ENCODE data around the gene MED15. TPM values are rescaled to one million over a fixed set of nuclear protein-coding genes. Genes with fewer than 3 reads are reported as not detected.
"Not testable (repeated sequence)": the region's sequence is repeated elsewhere in the genome, so short reads cannot be mapped to it uniquely, and the experiment has no call there.

Gene MED15
- total RNA-seq, 1 donor from 2014 or later, result 149 TPM

DNA sequence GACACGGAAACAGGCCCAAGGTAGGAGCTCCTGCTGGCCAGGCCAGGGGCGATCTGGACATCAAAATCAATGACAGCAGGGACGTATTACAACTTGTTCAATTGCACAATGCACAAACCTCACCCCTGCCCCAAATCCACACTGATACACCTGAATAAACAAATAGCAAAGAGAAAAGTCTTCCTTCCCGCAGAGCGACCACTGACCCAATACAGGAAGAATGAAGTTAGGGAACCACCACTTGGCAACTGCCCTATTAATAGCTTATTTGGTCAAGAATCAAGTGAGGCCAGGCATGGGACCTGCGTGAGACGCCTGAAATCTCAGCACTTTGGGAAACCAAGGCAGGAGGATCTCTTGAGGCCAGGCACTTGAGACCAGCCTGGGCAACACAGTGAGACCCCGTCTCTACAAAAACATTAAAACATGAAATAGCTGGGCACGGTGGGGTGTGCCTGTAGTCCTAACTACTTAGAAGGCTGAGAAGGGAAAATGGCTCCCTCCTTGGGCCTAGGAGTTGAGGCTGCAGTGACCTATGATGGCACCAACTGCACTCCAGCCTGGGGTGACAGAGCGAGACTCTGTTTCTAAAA lies 109.1 kb downstream of the MED15 start:
- intact Hi-C loops (cut with micrococcal nuclease), result no loop called here

DNA sequence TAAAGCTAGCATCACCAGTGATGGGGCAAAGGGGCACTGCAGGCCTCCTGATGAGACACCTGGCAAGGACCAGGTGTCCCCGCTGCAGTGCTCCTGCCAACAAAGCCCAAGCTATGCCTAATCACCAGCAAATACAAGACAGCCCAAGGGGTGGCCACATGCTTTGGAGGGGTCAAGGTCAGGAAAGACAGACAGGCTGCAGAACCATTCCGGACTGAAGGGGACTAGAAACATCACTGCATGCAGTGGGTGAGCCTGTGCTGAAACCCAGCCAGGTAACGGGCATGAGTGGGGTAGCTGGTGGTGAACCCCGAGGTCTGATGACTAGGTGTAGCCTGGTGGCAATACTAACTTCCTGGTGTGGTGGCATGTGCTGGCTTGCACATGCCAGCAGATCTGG lies 111.1 kb downstream of the MED15 start:
- intact Hi-C loops (cut with micrococcal nuclease), result no loop called here

DNA sequence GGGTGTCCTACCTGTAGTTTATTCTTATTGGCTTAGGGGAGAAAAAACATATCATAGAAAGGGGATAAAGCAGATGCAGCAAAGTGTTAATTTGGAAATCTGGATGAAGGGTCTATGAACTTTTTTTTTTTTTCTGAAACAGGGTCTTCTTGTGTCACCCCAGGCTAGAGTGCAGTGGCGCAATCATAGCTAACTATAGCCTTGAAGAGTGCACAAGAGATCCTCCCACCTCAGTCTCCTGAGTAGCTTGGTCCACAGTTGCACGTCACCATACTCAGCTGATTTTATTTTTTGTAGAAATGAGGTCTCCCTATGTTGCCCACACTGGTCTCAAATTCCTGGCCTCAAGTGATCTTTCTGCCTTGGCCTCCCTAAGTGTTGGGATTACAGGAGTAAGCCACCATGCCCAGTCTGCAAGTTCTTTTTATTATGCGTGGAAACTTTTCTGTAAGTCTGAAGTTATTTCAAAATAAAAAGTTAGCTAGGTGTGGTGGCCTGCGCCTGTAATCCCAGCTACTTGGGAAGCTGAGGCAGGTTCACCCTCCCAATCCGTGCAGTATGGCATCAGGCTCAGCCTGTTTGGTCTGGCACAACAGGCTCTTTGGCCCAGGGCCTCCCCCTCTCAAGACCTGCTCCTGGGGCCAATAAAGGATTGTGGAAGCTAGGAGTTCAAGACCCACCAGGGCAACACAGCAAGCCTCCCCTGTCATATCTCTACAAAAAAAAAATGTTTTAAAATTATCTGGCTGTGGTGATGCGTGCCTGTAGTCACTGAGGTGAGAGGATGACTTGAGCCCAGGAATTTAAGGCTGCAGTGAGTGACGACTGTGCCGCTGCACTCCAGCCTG lies 111.9 kb downstream of the MED15 start:
- intact Hi-C loops (cut with micrococcal nuclease), result no loop called here

DNA sequence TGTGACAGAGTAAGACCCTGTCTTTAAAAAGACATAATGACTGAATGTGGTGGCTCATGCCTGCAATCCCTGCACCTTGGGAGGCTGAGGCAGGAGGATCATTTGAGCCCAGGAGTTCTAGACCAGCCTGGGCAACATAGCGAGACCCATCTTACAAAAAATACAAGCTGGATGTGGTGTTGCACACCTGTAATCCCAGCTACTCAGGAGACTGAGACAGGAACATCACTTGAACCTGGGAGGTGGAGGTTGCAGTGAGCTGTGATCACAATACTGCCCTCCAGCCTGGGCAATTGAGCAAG lies 112.4 kb downstream of the MED15 start:
- intact Hi-C loops (cut with micrococcal nuclease), result not testable (repeated sequence)

DNA sequence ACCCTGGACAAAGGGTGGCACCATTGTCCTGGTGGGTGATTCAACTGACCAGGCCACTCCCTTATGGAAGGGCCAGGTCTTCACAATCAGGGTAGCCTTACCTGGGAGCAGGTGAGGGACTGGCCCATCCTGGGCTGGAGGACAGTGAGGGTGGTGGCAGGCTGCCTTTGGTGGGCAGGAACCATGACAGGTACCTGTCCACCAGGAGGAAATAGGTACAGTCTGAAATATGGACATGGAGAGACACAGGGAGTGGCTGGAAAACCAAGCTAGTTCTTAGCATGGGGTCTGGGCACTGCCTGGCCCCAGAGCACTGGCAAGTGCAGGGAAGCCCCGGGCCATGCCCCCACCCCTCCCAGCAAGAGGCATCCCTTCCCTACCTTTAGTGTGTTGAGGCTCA lies 113.8 kb downstream of the MED15 start:
- intact Hi-C loops (cut with micrococcal nuclease), result no loop called here

DNA sequence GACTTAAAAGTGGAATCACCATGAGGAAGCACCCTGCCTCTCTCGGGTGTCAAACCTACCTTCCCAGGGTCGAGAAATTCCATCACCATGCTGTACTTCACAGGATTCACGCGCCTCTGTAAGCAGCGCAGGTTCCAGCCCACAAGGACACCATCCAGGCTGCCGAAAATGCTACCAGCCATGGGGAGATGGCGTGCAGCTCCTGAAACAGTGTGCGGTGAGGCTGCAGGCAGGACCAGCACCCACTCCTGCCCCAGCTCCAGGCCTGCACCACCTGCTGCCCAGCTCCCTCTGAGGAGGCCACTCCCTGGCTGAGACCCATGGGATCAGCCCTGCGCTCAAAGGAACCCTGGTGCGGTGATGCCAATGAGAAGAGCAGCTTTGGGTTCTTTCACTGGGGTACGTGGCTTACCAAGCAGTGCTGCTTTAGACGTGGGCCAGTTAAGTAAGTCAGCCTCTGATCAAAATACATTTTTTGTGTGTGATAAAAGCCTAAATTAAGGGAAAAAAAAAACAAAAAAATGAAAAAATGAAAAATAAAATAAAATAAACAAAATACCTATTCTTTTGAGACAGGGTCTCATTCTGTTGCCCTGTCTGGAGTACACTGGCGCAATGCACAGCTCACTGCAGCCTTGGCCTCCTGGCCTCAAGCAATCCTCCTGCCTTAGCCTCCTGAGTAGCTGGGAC lies 115.4 kb downstream of the MED15 start:
- intact Hi-C loops (cut with micrococcal nuclease), result no loop called here

DNA sequence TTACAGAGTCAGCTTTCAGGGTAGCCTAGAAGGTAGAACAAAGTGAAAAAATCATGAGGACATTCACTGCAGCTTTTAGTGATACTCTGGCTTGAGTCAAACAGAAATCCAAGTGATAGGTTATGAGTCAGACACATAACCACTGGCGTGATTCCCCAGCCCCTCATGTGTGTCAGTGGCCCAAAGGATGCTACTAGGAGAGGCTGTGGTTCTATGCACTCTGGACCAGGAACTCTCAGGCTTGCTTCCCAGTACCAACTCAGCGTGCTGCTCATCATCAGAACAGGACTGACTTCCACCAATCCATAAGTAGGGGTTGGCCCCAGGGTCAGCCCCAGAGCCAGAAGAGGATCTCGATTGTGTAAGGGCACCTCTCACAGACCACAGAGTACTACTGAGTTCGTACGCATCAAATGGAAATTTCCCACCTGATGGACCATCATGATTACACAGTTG lies 116.8 kb downstream of the MED15 start:
- intact Hi-C loops (cut with micrococcal nuclease), result no loop called here

DNA sequence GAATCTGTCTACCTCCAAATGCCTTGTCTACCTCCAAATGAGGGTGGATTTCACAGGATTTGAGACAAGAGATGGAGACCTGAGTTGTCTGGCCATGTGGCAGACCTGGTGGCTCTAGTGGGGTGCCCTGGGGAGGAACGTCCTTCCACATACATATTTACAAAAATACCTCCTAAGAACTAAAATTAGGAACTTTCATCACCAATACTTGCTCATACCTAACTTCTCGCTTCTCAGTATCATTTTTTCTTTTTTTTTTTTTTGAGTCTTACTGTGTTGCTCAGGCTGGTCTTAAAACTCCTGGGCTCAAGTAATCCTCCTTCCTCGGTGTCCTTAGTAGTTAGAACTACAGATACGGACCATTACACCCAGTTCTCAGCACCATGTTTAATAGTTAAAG lies 117.9 kb downstream of the MED15 start:
- intact Hi-C loops (cut with micrococcal nuclease), result no loop called here

DNA sequence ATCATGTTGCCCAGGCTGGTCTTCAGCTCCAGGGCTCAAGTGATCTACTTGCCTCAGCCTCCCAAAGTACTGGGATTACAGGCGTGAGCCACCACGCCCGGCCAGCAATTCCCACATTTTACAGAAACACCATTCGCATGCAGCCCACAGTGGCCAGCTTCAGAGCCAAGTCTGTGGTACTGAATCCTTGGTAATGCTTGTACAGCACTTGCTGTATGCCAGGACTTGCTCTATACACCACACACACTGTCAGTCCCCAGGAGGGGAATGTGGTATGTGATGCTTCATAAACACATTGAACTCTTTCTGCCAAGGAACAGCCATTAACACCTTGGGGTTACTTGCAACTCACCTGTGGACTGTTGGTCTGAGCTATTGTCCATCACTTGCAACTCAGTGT lies 119.4 kb downstream of the MED15 start:
- intact Hi-C loops (cut with micrococcal nuclease), result no loop called here

DNA sequence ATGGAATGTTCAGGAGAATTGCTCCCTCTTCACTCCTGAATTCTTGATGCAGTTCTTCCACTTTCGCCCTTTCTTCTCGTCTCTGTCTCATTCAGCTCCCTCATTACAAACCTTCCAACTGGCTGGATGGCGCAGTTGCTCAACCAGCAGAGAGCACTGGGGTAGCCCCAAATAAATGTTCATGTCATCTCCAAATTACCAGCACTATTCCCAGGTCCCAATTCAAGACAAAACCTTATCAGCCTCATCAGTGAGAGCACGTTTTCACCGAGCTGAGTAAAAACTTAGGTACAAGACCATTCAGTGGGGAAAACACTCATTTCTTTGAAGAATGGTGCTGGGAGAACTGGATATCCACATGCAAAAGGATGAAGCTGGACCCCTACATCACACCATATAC lies 120.0 kb downstream of the MED15 start:
- intact Hi-C loops (cut with micrococcal nuclease), result no loop called here

DNA sequence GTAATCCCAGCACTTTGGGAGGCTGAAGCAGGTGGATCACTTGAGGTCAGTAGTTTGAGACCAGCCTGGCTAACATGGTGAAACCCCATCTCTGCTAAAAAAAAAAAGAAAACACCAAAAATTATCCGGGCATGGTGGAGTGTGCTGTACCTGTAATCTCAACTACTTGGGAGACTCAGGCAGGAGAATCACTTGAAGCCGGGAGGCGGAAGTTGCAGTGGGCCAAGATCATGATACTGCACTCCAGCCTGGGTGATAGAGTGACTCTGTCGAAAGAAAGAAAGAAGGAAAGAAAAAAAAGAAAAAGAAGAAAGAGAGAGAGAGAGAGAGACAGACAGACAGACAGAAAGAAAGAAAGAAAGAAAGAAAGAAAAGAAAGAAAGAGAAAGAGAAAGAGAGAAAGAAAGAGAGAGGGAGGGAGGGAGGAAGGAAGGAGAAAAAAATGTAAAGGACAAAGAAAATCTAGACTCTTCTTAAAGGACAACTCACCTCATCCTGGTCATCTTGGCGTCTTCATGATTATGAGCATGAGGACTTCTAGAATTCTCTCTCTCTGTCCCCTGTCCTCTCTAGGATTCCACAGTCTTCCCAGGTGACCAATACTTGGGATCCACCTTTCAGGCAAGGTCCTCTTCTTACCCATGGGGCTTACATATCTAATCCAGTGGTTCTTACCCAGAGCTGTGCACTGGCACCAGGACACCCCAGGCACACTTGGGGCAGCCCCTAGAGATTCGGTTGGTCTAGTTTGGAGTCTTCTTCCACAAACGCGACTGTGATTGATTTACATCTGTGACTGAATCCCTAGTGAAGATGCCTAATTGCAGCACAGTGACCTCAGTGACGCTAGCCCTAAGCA lies 120.9 kb downstream of the MED15 start:
- intact Hi-C loops (cut with micrococcal nuclease), result no loop called here

DNA sequence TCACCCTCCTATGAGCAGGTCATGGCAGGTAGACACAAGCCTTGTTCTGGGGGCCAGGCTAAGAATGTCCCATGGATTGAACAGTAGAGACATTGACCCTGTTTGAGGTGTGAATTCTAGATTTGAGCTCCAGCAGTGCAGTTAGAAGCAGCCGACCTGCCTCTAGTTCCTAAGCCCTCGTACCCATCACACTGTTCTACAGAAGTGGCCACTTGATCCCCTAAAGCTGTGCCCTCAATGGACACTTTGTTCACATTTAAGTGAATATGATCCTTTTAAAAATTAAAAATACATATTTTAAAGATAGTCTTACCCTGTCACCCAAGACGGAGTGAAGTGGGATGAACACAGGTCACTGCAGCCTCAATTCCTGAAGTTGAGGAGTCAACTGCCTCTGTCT lies 122.0 kb downstream of the MED15 start:
- intact Hi-C loops (cut with micrococcal nuclease), result no loop called here

DNA sequence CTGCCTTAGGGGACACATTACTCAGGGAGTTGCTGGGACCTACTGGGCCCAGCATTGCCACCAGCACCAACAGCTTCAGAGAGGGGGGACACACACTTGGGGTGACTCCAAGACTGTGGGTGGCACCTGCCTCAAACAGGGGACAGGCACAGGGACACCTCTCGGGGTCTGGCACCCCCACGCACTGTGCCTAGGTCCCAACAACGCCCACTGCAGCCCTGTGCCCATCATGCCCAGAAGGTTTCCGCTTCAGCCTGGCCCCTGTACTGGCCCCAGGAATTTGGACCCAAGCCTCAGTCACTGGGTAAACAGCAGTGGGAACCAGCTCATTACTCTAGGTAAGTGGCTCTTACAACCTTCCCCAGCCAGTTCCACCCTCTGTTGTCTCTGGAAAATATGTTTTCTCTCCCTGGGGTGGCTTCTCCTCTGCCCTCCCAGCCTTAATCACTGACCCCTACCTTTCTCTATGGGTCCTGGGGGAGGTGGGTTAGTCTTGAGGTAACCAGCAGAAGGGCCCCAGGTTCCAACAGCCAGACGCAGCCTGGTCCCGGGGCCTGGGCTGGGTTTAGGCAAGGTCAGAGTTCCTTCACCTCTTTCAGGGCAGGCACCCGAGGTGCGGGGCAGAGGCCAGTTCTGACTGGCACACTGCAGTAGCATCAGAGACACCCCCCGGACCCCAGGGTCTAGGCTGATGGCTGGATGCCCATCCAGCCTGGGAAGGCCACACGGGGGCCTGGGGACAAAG lies 123.6 kb downstream of the MED15 start:
- intact Hi-C loops (cut with micrococcal nuclease), result no loop called here

DNA sequence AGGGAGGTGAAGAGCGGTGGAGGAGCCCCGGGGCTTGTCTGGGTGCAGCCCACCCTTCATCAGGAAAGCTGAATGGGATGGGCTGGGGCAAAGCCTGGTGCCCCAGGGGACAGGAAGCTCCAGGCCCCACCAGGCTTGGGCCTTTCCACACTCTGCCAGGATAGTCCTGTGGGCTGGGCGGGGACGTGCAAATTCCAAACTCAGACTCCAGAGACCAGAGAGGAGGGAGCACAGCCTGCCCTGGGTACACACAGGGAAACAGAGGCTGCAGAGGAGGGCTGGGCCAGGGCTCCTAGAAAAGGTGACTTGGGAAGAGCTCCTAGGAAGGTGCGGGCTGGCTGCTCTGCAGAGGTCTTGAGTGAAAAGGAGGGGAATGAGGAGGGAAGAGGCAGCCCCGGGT lies 124.7 kb downstream of the MED15 start:
- intact Hi-C loops (cut with micrococcal nuclease), result no loop called here

DNA sequence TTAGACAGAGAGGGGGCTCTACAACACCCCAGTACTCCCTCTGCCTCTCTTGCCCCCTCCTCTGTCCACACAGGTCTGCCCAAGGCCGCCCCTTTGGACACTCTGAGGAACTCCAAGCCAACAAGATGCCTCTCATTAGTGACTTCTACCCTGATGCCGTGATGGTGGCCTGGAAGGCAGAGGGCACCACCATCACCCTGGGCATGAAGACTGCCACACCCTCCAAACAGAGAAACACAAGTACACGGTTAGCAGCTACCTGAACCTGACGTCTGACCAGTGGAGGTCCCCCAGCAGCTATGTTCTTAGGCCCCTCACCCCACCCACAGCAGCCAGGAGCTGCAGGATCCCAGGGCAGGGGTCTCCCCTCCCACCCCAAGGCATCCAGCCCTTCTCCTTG lies 125.1 kb downstream of the MED15 start:
- intact Hi-C loops (cut with micrococcal nuclease), result no loop called here

DNA sequence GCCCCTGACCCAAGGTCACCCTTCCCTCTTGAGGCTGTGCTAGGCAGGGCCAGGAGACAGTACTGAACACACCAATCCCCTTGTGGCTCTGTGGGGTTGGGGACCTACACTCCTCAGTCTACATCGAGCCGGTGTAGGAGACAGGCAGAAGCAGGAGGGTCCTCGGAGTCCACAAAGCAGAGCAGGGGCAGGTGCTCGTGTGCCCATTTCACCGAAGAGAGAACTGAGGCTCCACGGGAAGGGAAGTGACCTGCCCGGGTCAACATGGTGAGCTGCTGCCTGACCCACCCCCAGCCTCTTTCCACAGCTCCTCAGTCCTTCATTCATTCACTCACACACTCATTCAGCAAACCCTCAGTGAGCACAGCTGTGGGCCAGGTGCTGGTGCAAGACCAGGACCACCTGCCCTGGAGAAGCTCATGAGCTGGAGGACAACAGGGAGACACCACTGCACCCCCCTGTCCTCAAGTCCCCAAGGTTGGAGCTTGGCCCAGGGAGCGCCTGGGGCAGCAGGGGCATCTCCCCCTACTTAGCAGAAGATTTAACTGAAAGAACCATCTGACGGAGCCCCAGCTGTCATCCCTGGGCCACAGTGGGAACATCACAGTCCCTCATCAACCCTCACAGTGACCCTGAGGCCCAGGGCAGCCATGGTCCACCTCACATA lies 127.3 kb downstream of the MED15 start:
- intact Hi-C loops (cut with micrococcal nuclease), result no loop called here

DNA sequence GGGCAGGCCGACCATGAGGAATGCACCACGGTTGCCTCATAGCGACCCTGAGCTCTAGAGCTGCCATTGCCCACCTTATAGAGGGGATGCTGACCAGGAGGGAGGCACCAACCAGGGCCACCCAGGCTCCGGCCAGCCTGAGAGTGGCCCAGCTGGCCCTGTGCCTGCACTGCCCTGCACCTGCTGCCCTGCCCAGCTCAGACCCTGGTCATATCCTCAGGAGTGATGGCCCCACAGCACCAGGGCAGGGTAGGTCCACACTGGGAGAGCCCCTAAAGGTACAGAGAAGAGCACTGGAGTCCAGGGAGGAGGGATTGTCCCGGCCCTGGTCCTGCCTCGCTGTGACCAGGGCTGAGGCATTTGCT lies 127.8 kb downstream of the MED15 start:
- intact Hi-C loops (cut with micrococcal nuclease), result no loop called here

DNA sequence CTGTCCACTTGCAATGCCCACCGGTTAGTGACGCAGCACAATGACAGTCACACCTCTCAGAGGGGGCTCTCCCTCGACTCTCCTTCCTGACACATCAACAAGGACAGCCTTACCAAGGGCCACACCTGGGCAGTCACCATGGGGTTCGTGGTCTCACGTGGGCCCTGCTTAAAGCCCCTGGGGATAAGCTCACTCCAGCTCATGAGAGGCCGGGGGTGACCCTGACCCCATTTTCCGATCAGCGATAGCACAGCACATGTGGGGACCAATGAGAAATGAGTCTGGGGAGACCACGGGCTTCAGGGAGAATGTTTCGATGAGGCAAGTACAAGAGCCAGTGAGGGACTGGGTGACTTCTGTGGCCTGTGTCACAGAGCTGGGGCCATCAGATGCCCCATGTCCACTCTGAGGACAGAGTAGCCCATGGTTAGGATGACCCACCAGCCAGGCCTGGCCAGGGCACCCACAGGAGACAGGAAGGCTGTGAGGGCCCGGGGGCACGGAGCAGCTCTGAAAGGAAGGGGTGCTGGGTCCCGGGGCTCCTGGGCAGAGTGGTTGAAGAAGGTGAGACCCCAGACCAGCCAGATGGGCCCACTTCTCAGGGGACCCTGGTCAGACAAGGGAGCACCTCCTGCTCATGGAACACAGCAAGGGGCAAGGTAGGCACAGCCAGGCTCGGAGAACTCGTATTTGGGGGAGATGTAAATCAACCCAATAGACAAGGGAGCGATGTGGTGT lies 128.8 kb downstream of the MED15 start:
- intact Hi-C loops (cut with micrococcal nuclease), result no loop called here

DNA sequence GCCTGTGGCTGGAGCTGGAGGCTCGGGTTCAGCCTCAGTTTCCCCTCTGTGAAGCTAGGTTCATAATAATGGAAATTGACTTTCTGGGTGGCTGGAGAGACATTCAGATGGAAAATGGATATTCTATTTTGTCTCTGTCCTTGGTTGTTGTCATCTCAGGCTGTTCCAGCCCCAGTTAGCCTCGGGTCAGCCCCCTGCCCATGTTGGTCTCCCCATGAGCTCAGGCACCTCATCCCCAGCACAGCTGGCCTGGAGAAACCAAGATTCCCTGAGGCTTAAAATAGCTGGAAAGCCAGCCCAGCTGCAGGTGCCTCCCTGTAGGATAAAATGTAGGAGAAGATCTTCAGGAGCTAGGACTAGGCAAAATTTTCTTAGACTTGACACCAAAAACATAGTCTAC lies 129.5 kb downstream of the MED15 start:
- intact Hi-C loops (cut with micrococcal nuclease), result no loop called here
